ENCODE results near the gene HOXB1. TPM values are rescaled to one million over a fixed set of nuclear protein-coding genes. Genes with fewer than 3 reads are reported as not detected.

HOXB1 gene
- total and polyA plus RNA-seq, 2 of the 8 experiments (the other 6 are each of a cell fraction or from before 2014, with no cell fraction given), result not detected

- no peak overlapping the region for H3K4me3 ChIP-seq (ENCODE audit: extremely low read depth in 1 of 4, insufficient read depth in 2 of 4, low read depth in 3 of 4, low read length in 4 of 4)
- no peak overlapping the region for H2BK120ac ChIP-seq (replicated peaks; ENCODE audit: low read depth, low read length)
- no peak overlapping the region for H3K14ac ChIP-seq (ENCODE audit: insufficient read length)
- H3K18ac ChIP-seq (ENCODE audit: extremely low read depth, low read length), result no peak overlapping the region
- FAIRE-seq (no peak), DNase-seq (ENCODE audit: low read depth in 1 of 2, low spot score in 2 of 2) (no peak)
- no peak overlapping the region for H3K4ac ChIP-seq (replicated peaks; ENCODE audit: insufficient read length, low read depth, low read length)
- H3K79me1 ChIP-seq (ENCODE audit: low read depth, low read length), result no peaks in the 10 kb centered on the region
- ChIA-PET POLR2A (ENCODE audit: partially characterized antibody) (no interaction called here), CTCF (ENCODE audit: partially characterized antibody) (interaction anchor here (0.6 to 4.8 kb wide), 4 partner anchors 21 to 114 kb away, joined by 3 to 32 read pairs (median 5); partner anchors contain the start of gene HOXB5)
- H3K27ac ChIP-seq (ENCODE audit: low read depth, low read length), result no peak overlapping the region
- no peaks in the 10 kb centered on the region; a peak in 1 of 8 replicates for H3K36me3 ChIP-seq (ENCODE audit: control insufficient read depth in 2 of 4, insufficient read depth in 4 of 4, low read length in 3 of 4)
- H4K20me1 ChIP-seq (replicated peaks in 1 of 2; ENCODE audit: control insufficient read depth in 1 of 2, insufficient read depth in 2 of 2, low read length in 2 of 2), result peaks cover 13 to 45% of the 10 kb centered on the region in 2 experiments
- peak overlapping the region in 1 of 2 experiments; percentile 5; a peak in 1 of 4 replicates for H3K4me2 ChIP-seq (ENCODE audit: insufficient read depth in 1 of 2, low read depth in 2 of 2, low read length in 2 of 2)
- no peak overlapping the region for H2AFZ ChIP-seq (ENCODE audit: low read length)
- H3K79me2 ChIP-seq (ENCODE audit: control insufficient read depth in 1 of 2, insufficient read depth in 2 of 2, low read length in 2 of 2), result no peaks in the 10 kb centered on the region
- peaks cover 99 to 100% (median 100%) of the 10 kb centered on the region in 4 experiments for H3K27me3 ChIP-seq (replicated peaks in 1 of 4; ENCODE audit: control insufficient read depth in 3 of 4, extremely low read depth in 1 of 4, insufficient read depth in 3 of 4, low read length in 3 of 4)
- H3K23ac ChIP-seq (ENCODE audit: insufficient read length), result no peak overlapping the region
- no peak overlapping the region for H4K5ac ChIP-seq (ENCODE audit: insufficient read length, low read depth, low read length)
- no peaks in the 10 kb centered on the region for H3K23me2 ChIP-seq (ENCODE audit: low read depth, low read length)
- 5% methylated on average over 24 of the region's 26 CpGs; no CpG with 5 or more reads in 1 of the 2 experiments for WGBS, 2 experiments (ENCODE audit: extremely low coverage in 1 of 2, insufficient coverage in 1 of 2, insufficient read length in 1 of 2, insufficient replicate concordance in 2 of 2, low coverage in 1 of 2, low lambda C conversion rate in 2 of 2, missing lambda C conversion rate in 1 of 2)
- no peak overlapping the region for H3K9ac ChIP-seq (replicated peaks in 1 of 4; ENCODE audit: extremely low read depth in 1 of 4, low read depth in 3 of 4, low read length in 3 of 4)
- H2BK12ac ChIP-seq (ENCODE audit: low read depth, low read length), result no peak overlapping the region; the same call in 1 of the 2 replicates
- no peak overlapping the region for H3K56ac ChIP-seq (replicated peaks; ENCODE audit: insufficient read length, low read depth, low read length)
- H3K9me3 ChIP-seq (ENCODE audit: insufficient read depth in 2 of 2, low read depth in 1 of 2, low read length in 1 of 2), result no peaks in the 10 kb centered on the region
- no peak overlapping the region for H2BK15ac ChIP-seq (ENCODE audit: low read length)
- no peak overlapping the region for H2BK20ac ChIP-seq (ENCODE audit: low read length)
- H2BK5ac ChIP-seq (ENCODE audit: low read depth, low read length), result no peak overlapping the region
- no peak overlapping the region for H4K8ac ChIP-seq (ENCODE audit: extremely low read depth, insufficient read depth, low read length)
- H2AK5ac ChIP-seq (ENCODE audit: low read depth, low read length), result no peak overlapping the region
- H4K91ac ChIP-seq (replicated peaks; ENCODE audit: insufficient read length, low read length), result no peak overlapping the region
- peaks cover 0 to 5% (median 3%) of the 10 kb centered on the region in 4 experiments; a peak in 4 of 7 replicates for H3K4me1 ChIP-seq (replicated peaks in 1 of 4; ENCODE audit: control insufficient read depth in 3 of 4, insufficient read depth in 4 of 4, low read length in 3 of 4)
- TF ChIP-seq SP4 (IDR thresholded peaks at IDR 0.05; ENCODE audit: low read length) (no peak), CTBP2 (IDR thresholded peaks at IDR 0.05; ENCODE audit: borderline replicate concordance, insufficient read depth, insufficient read length, low read length) (peak; percentile 92), YY1 (IDR thresholded peaks at IDR 0.05; ENCODE audit: low read depth, low read length) (0 out of 2 replicates have a peak, but pooled peaks have one; percentile 7), GABPA (IDR thresholded peaks at IDR 0.05; ENCODE audit: borderline replicate concordance, insufficient read depth, low read length) (no peak), RXRA (IDR thresholded peaks at IDR 0.05; ENCODE audit: insufficient read depth, low read depth, low read length) (no peak), RNF2 (IDR thresholded peaks at IDR 0.05; ENCODE audit: borderline replicate concordance, low read depth, low read length, missing control alignments, poor library complexity, severe bottlenecking) (peak; percentile 96), FOSL1 (IDR thresholded peaks at IDR 0.05; ENCODE audit: insufficient read depth, low read depth, low read length) (no peak), EZH2 (IDR thresholded peaks at IDR 0.05; ENCODE audit: low read depth, low read length, severe bottlenecking) (peak; percentile 63), RBBP5 (IDR thresholded peaks at IDR 0.05; ENCODE audit: borderline replicate concordance, low read depth, low read length) (no peak)
- TF ChIP-seq, protein P1, sequence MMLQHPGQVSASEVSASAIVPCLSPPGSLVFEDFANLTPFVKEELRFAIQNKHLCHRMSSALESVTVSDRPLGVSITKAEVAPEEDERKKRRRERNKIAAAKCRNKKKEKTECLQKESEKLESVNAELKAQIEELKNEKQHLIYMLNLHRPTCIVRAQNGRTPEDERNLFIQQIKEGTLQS (IDR thresholded peaks at IDR 0.05; ENCODE audit: insufficient read depth, low read depth, low read length), result no peak
Observed at GRCh38 chr17:48571024-48571818, 40.4 kb upstream of the HOXB1 start.
